PC-9 (cell line): ENCODE data around the gene GDPD3.

ENCODE experiments used
- EZH2 ChIP-seq: fragments of 200-600 bp; sonication (generic); IDR thresholded peaks from 2 replicates; pipeline ENCODE4 v1.8.0; 2017; ENCODE audit warnings: antibody characterized with exemption, low read depth
- TF ChIP-seq, protein P1 (sequence below): fragments of 200-600 bp; sonication (generic); conservative IDR thresholded peaks from 2 replicates; pipeline ENCODE4 v1.6.1; 2017; ENCODE audit warnings: mixed run types, antibody characterized with exemption, mild to moderate bottlenecking, moderate library complexity

DNA sequence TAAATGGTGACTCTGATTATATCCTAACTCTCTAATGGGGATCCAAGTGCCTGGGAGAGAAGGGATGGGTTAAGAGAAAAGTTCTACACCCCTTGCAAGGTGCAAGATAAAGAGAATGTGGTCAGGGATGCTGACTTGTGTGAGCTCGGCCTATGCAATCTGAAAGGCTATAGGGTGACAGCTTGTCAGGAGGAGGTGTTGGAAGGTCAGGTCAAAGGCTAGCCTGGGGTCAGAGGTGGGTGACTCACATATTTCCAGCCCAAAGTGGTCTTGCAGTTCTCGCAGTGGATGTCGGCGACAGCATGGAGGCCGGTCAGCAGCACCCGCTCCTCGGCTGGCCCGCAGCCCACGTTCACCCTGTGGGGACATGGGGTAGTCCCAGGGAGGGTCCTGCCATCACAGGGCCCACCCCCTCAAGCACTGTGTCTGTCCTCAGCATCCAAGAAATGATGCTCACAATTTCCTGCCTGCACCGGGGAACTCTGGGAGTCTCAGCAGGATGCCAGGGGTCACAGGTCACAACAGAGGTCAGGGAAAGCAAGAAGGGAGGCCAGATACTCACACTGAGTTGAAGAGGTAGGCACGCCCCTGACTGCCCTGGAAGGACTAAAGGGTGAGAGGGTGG lies 18.7 kb downstream of the GDPD3 start:
- TF ChIP-seq, protein P1, sequence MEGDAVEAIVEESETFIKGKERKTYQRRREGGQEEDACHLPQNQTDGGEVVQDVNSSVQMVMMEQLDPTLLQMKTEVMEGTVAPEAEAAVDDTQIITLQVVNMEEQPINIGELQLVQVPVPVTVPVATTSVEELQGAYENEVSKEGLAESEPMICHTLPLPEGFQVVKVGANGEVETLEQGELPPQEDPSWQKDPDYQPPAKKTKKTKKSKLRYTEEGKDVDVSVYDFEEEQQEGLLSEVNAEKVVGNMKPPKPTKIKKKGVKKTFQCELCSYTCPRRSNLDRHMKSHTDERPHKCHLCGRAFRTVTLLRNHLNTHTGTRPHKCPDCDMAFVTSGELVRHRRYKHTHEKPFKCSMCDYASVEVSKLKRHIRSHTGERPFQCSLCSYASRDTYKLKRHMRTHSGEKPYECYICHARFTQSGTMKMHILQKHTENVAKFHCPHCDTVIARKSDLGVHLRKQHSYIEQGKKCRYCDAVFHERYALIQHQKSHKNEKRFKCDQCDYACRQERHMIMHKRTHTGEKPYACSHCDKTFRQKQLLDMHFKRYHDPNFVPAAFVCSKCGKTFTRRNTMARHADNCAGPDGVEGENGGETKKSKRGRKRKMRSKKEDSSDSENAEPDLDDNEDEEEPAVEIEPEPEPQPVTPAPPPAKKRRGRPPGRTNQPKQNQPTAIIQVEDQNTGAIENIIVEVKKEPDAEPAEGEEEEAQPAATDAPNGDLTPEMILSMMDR = no peak
- no peak for TF ChIP-seq EZH2
